ENCODE data around the gene OR51E1. TPM values are rescaled to one million over a fixed set of nuclear protein-coding genes. Genes with fewer than 3 reads are reported as not detected.

Gene OR51E1, protein sequence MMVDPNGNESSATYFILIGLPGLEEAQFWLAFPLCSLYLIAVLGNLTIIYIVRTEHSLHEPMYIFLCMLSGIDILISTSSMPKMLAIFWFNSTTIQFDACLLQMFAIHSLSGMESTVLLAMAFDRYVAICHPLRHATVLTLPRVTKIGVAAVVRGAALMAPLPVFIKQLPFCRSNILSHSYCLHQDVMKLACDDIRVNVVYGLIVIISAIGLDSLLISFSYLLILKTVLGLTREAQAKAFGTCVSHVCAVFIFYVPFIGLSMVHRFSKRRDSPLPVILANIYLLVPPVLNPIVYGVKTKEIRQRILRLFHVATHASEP
- not detected in 2 replicates for polyA plus RNA-seq

DNA sequence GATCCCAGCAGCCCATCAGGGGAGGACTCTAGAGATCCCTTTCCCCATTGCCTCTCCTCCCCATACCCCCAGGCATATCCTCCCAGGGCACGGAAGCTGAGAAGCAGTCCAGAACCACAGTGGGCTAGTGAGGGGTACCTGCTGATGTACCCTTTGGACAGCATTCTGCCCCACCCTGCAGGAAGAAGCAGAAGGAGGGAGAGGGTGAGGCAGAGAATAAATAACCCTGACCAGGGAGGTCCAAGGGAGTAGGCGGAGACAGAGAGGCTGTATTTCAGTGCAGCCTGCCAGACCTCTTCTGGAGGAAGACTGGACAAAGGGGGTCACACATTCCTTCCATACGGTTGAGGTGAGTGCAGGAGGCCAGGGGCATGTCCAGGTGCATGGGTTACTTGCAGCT is at the start of gene OR51E1:
TSS of gene OR51E1 (plus strand) at position 301 of the 400 bp plus-strand sequence. CDS start 8,545 bp downstream, outside the sequence.

DNA sequence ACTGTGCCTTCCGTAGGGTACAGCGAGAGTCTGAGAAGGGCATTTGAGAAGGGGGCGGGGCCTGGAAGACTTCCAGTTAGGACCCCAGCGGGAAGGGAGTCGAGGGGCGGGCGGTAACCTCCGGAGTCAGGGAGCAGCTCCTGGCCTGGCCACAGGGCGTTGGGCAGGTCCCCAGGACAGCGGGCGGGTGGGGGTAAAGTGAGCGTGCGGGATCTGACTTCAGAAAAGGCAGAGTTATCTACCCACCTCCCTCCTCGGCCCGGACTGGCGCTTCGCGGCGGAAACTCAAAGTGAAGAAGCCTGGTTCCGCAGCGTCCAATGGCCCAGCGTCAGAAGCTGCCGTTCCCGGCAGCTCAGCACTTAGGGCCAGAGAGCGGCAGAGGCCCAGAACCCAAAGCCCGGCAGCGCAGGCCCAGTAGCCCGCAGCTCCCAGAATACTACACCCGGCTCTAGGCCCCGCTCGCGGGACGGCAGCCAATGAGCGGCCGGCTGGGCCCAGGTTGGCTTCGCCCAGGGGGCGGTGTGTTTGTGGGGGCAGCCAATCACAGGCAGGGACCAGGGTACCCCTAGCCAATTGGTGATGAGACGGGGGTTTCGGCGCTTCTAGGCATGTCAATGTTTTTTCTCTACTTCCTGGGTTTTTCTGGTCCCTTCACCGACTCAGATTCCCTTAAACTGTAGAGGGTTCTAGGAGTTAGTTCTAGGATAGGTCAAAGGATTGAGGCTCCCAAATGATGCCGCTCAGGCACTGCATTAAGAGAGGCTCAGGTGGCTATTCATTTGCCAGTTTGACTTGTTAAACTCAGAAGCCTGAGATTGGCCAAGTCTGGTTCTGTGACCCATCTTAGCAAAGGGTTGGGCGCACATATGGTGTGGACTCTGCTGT is 35.8 kb upstream of the OR51E1 start, which contains the start of gene TRIM68:
TSS of gene TRIM68 (minus strand) at position 451 of the 886 bp plus-strand sequence. CDS start 2,727 bp downstream, outside the sequence.

DNA sequence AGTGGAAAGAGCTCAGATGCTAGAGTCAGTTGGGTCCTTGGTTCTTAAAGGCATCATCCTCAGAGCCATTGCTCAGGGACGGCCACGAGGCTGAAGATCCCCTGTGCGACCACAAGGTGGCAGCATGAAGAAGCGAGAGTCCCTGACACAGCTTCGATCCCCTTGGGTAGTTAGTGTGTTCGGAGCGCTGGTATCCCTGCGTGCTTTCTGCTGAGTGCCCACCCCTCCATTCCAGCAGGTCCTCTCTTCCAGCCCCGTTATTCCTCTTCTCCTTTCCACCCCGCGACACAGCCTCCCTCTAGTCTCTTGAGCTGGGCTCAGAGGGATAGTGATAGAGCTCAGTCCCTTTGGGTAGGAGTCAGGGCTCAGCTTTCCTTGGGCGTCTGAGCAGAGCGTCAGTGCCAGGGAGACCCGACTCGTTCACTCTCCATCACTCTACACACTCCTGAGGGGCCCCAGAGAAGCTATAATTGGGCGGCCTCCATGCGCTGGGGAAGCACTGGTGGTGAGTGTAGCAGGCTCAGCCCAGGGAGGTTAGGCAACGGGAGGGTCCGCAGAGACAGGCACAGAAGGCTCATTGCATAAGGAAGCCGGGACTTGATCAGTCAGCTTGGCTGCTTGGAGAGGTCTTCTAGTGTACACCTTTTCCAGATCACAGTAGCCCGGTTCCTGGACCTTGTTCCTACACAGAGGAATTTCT is 6.7 kb upstream of the OR51E1 start, which contains the start of gene OR51D1:
TSS of gene OR51D1 (plus strand) at position 516 of the 700 bp plus-strand sequence. CDS start 2,314 bp downstream, outside the sequence.

DNA sequence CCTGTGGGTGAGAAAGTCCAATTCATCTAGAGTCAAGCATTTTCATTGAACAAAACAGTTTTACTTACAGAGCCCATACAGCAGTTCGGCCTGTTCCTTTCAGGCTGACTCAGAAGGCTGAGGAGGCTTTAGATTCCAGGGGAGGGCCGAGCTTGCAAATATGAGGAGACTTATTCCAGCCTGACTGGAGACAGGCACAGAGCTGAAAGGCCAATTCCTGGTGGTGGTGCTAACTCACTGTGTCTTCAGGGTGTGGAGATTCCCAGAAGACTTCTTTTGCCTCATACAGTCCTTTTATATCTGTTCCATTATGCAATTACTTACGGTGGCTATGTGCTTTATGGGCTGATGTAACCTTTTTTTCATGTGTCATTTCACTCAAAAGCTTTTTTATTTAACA is 53.8 kb downstream of the OR51E1 start, which contains the start of gene OR51E2:
TSS of gene OR51E2 (minus strand) at position 269 of the 400 bp plus-strand sequence. CDS start 15,142 bp downstream, outside the sequence.

DNA sequence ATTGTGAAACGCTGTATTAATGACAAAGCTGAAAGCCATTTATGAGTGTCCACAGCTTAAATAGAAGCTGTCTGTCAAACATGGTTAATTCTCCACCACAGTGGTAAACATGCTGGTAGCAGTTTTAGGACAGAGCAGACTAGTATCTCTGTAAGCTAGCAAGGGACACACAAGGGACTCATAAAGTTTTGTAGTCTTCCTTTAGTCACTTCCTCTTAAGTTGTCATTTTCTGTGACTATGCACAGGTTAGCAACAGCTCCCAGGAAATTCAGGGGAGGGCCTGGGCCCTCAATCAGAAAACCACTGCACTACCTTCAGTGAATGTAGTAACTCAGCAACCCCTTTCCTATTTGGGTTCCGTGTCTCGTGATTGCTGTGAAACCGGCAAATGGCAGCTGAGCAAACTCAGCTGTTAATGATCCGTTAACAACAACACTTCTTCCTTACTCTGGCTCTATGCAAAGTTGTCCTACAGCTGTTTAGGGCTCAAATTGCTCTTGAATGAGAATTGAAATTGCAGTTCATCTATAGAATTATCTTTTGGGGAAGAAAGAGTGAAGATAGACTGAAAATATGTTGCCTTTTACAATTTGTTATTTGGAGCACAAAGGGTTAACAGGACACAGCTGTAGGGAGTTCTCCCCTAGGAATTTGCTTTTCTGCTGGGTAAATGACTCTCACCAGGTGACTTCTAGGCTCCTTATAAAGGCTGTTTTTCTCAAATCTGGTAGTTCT is 60.4 kb downstream of the OR51E1 start, which contains the start of gene MMP26:
TSS of gene MMP26 (plus strand) at position 731 of the 736 bp plus-strand sequence.

Other genes starting within 250 kb of the OR51E1 start
- not detected in 2 replicates for gene OR52K2, start 194.7 kb upstream of the OR51E1 start, polyA plus RNA-seq
- gene OR52K1, start 161.3 kb upstream of the OR51E1 start, polyA plus RNA-seq, result not detected in 2 replicates
- gene OR52M1, start 98.8 kb upstream of the OR51E1 start, polyA plus RNA-seq, result not detected in 2 replicates
- gene OR52I2, start 62.2 kb upstream of the OR51E1 start, polyA plus RNA-seq, result not detected in 2 replicates
- not detected in 2 replicates for gene OR52I1, start 49.9 kb upstream of the OR51E1 start, polyA plus RNA-seq
- 5.0 and 6.0 TPM in 2 replicates for gene TRIM68, start 35.8 kb upstream of the OR51E1 start, polyA plus RNA-seq
- not detected in 2 replicates for gene OR51D1, start 6.5 kb upstream of the OR51E1 start, polyA plus RNA-seq
- not detected in 2 replicates for gene OR51E2, start 53.9 kb downstream of the OR51E1 start, polyA plus RNA-seq
- gene MMP26, start 60.8 kb downstream of the OR51E1 start, polyA plus RNA-seq, result not detected in 2 replicates
- not detected in 2 replicates for gene OR51F1, start 126.0 kb downstream of the OR51E1 start, polyA plus RNA-seq
- not detected in 2 replicates for gene OR52R1, start 160.4 kb downstream of the OR51E1 start, polyA plus RNA-seq
- not detected in 2 replicates for gene OR51F2, start 177.3 kb downstream of the OR51E1 start, polyA plus RNA-seq
- not detected in 2 replicates for gene OR51S1, start 205.2 kb downstream of the OR51E1 start, polyA plus RNA-seq
- gene OR51T1, start 237.9 kb downstream of the OR51E1 start, polyA plus RNA-seq, result not detected in 2 replicates